ENCODE measurements around the gene NTSR1. TPM values are rescaled to one million over a fixed set of nuclear protein-coding genes. Genes with fewer than 3 reads are reported as not detected.

NTSR1 gene
- total and polyA plus RNA-seq, 2 donors (not counting 1 experiment from before 2014, with no cell fraction given): not detected

DNA sequence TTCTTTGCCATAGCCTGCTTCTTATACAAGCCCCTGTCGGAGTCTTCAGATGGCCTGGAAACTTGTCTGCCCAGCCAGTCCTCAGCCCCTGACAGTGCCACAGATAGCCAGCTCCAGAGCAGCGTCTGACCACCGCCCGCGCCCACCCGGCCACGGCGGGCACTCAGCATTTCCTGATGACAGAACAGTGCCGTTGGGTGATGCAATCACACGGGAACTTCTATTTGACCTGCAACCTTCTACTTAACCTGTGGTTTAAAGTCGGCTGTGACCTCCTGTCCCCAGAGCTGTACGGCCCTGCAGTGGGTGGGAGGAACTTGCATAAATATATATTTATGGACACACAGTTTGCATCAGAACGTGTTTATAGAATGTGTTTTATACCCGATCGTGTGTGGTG lies 36.9 kb upstream of the NTSR1 start:
- CTCF ChIA-PET: interaction anchor here (1.3 kb wide), 1 partner anchor 17 kb away, joined by 3 read pairs; no protein-coding TSS in a partner anchor
- Mint-ChIP-seq H3K27ac (no peak overlapping the region), H3K27me3 (no peaks in the 10 kb centered on the region), H3K4me3 (no peak overlapping the region), H3K9me3 (ENCODE audit: insufficient read depth) (no peaks in the 10 kb centered on the region), H3K4me1 (no peaks in the 10 kb centered on the region)
- Histone ChIP-seq H3K27me3 (replicated peaks in 1 of 4; ENCODE audit: control extremely low read depth in 1 of 4, control insufficient read depth in 3 of 4, insufficient read depth in 4 of 4, low read length in 3 of 4) (no peaks in the 10 kb centered on the region), H2AFZ (ENCODE audit: insufficient read depth, low read depth, low read length, poor library complexity, severe bottlenecking) (no peak overlapping the region), H3K4me1 (ENCODE audit: control insufficient read depth in 2 of 2, insufficient read depth in 2 of 2, low read length in 2 of 2) (no peaks in the 10 kb centered on the region), H3K4me3 (ENCODE audit: control extremely low read depth in 1 of 5, extremely low read depth in 1 of 5, insufficient read depth in 1 of 5, low read depth in 2 of 5, low read length in 4 of 5) (no peak overlapping the region), H3K36me3 (replicated peaks in 1 of 2; ENCODE audit: control extremely low read depth in 1 of 2, control insufficient read depth in 1 of 2, extremely low read depth in 1 of 2, insufficient read depth in 2 of 2, low read length in 1 of 2) (no peaks in the 10 kb centered on the region), H4K20me1 (ENCODE audit: control insufficient read depth, insufficient read depth, low read length, poor library complexity, severe bottlenecking) (no peaks in the 10 kb centered on the region), H3K27ac (ENCODE audit: low read length in 2 of 2) (no peak overlapping the region), H3K4me2 (replicated peaks; ENCODE audit: low read depth, low read length, poor library complexity, severe bottlenecking) (no peak overlapping the region), H3K9me3 (ENCODE audit: control extremely low read depth in 1 of 3, control insufficient read depth in 2 of 3, insufficient read depth in 1 of 3, low read length in 2 of 3) (no peaks in the 10 kb centered on the region), H3K9ac (ENCODE audit: low read length) (no peak overlapping the region), H3K79me2 (ENCODE audit: control insufficient read depth, insufficient read depth, low read length) (no peaks in the 10 kb centered on the region)
- intact Hi-C loops (cut with micrococcal nuclease): no loop called here
- no peak for DNase-seq
- WGBS (ENCODE audit: insufficient coverage): 93% methylated on average over 10 of the region's 15 CpGs
- TF ChIP-seq, protein P1, sequence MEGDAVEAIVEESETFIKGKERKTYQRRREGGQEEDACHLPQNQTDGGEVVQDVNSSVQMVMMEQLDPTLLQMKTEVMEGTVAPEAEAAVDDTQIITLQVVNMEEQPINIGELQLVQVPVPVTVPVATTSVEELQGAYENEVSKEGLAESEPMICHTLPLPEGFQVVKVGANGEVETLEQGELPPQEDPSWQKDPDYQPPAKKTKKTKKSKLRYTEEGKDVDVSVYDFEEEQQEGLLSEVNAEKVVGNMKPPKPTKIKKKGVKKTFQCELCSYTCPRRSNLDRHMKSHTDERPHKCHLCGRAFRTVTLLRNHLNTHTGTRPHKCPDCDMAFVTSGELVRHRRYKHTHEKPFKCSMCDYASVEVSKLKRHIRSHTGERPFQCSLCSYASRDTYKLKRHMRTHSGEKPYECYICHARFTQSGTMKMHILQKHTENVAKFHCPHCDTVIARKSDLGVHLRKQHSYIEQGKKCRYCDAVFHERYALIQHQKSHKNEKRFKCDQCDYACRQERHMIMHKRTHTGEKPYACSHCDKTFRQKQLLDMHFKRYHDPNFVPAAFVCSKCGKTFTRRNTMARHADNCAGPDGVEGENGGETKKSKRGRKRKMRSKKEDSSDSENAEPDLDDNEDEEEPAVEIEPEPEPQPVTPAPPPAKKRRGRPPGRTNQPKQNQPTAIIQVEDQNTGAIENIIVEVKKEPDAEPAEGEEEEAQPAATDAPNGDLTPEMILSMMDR (IDR thresholded peaks at IDR 0.05): no peak
- TF ChIP-seq EZH2 (IDR thresholded peaks at IDR 0.05; ENCODE audit: borderline replicate concordance, insufficient read depth, low read depth, low read length, poor library complexity, severe bottlenecking): no peak
- ATAC-seq (ENCODE audit: low read depth): no peak
- POLR2A ChIA-PET: no interaction called here

DNA sequence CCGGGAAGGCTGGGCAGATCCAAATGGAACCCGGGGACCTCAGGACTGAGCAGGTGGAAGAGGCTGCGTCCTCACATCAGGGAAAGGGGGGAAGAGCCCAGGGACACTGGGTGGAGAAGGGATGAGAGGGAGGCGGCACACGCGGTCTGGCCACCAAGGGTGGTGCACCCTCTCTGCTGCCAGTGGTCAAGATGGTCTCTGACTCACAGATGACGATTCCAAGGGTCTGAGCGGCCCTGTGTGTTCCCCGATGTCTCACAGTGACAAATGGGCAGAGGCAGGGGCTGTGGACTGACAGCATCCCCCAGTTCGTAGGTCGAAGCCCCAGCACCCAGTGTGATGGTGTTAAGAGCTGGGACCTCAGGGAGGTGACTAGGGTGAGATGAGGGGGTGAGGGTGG lies 34.3 kb upstream of the NTSR1 start:
- H3K27me3 Mint-ChIP-seq: peaks cover 5% of the 10 kb centered on the region
- no peaks in the 10 kb centered on the region for H3K9me3 ChIP-seq (ENCODE audit: control extremely low read depth in 1 of 3, control insufficient read depth in 2 of 3, insufficient read depth in 1 of 3, low read length in 2 of 3)
- ATAC-seq (ENCODE audit: low read depth) (no peak), DNase-seq (no peak)
- no peak overlapping the region for H3K9ac ChIP-seq (ENCODE audit: low read length)
- H3K4me3 Mint-ChIP-seq: no peak overlapping the region
- H3K27ac ChIP-seq (ENCODE audit: low read length in 2 of 2): no peak overlapping the region
- H3K79me2 ChIP-seq (ENCODE audit: control insufficient read depth, insufficient read depth, low read length): no peaks in the 10 kb centered on the region
- intact Hi-C loops (cut with micrococcal nuclease): no loop called here
- H3K27ac Mint-ChIP-seq: no peak overlapping the region
- POLR2A ChIA-PET: no interaction called here
- no peaks in the 10 kb centered on the region for H3K27me3 ChIP-seq (replicated peaks in 1 of 4; ENCODE audit: control extremely low read depth in 1 of 4, control insufficient read depth in 3 of 4, insufficient read depth in 4 of 4, low read length in 3 of 4)
- H3K9me3 Mint-ChIP-seq (ENCODE audit: insufficient read depth): no peaks in the 10 kb centered on the region
- no peaks in the 10 kb centered on the region for H4K20me1 ChIP-seq (ENCODE audit: control insufficient read depth, insufficient read depth, low read length, poor library complexity, severe bottlenecking)
- WGBS (ENCODE audit: insufficient coverage): 98% methylated on average over 10 of the region's 11 CpGs
- H3K36me3 ChIP-seq (replicated peaks in 1 of 2; ENCODE audit: control extremely low read depth in 1 of 2, control insufficient read depth in 1 of 2, extremely low read depth in 1 of 2, insufficient read depth in 2 of 2, low read length in 1 of 2): no peaks in the 10 kb centered on the region
- H2AFZ ChIP-seq (ENCODE audit: insufficient read depth, low read depth, low read length, poor library complexity, severe bottlenecking): no peak overlapping the region
- H3K4me3 ChIP-seq (ENCODE audit: control extremely low read depth in 1 of 5, extremely low read depth in 1 of 5, insufficient read depth in 1 of 5, low read depth in 2 of 5, low read length in 4 of 5): no peak overlapping the region
- TF ChIP-seq EZH2 (IDR thresholded peaks at IDR 0.05; ENCODE audit: borderline replicate concordance, insufficient read depth, low read depth, low read length, poor library complexity, severe bottlenecking): no peak
- TF ChIP-seq, protein P1 (IDR thresholded peaks at IDR 0.05): no peak
- peaks cover 2% of the 10 kb centered on the region for H3K4me1 Mint-ChIP-seq
- H3K4me2 ChIP-seq (replicated peaks; ENCODE audit: low read depth, low read length, poor library complexity, severe bottlenecking): no peak overlapping the region
- CTCF ChIA-PET: interaction anchor here (1.0 to 1.2 kb wide), 2 partner anchors 12 to 118 kb away, joined by 3 read pairs; no protein-coding TSS in a partner anchor
- H3K4me1 ChIP-seq (ENCODE audit: control insufficient read depth in 2 of 2, insufficient read depth in 2 of 2, low read length in 2 of 2): no peaks in the 10 kb centered on the region

Measured in B cell (primary cell).